SK-N-SH (cell line): ENCODE results near the gene TBC1D17. TPM values are rescaled to one million over a fixed set of nuclear protein-coding genes. Genes with fewer than 3 reads are reported as not detected.

Experiments
- CTCF ChIA-PET: fragments of 300-600, 350-600 bp; formaldehyde crosslinking; extraction: SDS; loops from one replicate; lab custom pipeline; 2021; lab: Yijun Ruan, JAX
- POLR2A ChIA-PET: fragments of 350-600 bp; sonication (Branson Sonifier 250); formaldehyde crosslinking; extraction: SDS; loops from one replicate; lab custom pipeline; 2020; ENCODE audit warnings: antibody characterized with exemption, inconsistent platforms; lab: Yijun Ruan, JAX
- DNase-seq: peaks from one replicate; pipeline ENCODE4 v3.0.0; 2012
- H2AFZ ChIP-seq: fragments of 200-600 bp; sonication (generic); 2 replicates; pipeline ENCODE4 v1.8.1; 2016; ENCODE audit warnings: antibody characterized with exemption, mild to moderate bottlenecking, low read depth
- H3F3A ChIP-seq: fragments of 200-600 bp; sonication (generic); replicated peaks from 2 replicates; pipeline ENCODE3; 2016; ENCODE audit warnings: antibody characterized with exemption, mild to moderate bottlenecking; ENCODE audit not compliant: insufficient read depth
- H3K27ac ChIP-seq, 2 experiments: fragments of 200-500 bp in 1 of 2; fragments of 200-600 bp in 1 of 2; sonication (Bioruptor generic) in 1 of 2; sonication (generic), shearing (Covaris generic) in 1 of 2; 2 replicates each; pipeline versions ENCODE4 v1.5.1 to v1.6.1; 2014 to 2016; ENCODE audit warnings: low read depth in 2 of 2, inconsistent platforms in 1 of 2, low read length in 1 of 2, mild to moderate bottlenecking in 1 of 2, mixed read lengths in 1 of 2
- H3K27me3 ChIP-seq: fragments of 200-600 bp; sonication (generic), shearing (Covaris generic); 2 replicates; pipeline ENCODE4 v1.6.1; 2016; ENCODE audit warnings: mixed run types; ENCODE audit not compliant: insufficient read depth
- H3K36me3 ChIP-seq, 2 experiments: fragments of 200-500 bp in 1 of 2; fragments of 200-600 bp in 1 of 2; sonication (Bioruptor generic) in 1 of 2; sonication (generic) in 1 of 2; replicated peaks in 1 of 2; 2 replicates each; pipeline versions ENCODE3 to v1.5.1; 2014 to 2016; ENCODE audit warnings: low read length in 1 of 2, mild to moderate bottlenecking in 1 of 2; ENCODE audit not compliant: insufficient read depth in 2 of 2, control insufficient read depth in 1 of 2
- H3K4me1 ChIP-seq, 2 experiments: fragments of 200-500 bp in 1 of 2; fragments of 200-600 bp in 1 of 2; sonication (Bioruptor generic) in 1 of 2; sonication (generic), shearing (Covaris generic) in 1 of 2; 2 replicates each; pipeline versions ENCODE4 v1.5.1 to v1.6.1; 2014 to 2016; ENCODE audit warnings: low read depth in 1 of 2, low read length in 1 of 2, mixed run types in 1 of 2; ENCODE audit not compliant: insufficient read depth in 2 of 2, control insufficient read depth in 1 of 2
- H3K4me2 ChIP-seq: fragments of 200-600 bp; sonication (generic), shearing (Covaris generic); 2 replicates; pipeline ENCODE4 v1.6.1; 2017; ENCODE audit warnings: mixed run types
- H3K4me3 ChIP-seq, 2 experiments: fragments of 200-500 bp in 1 of 2; fragments of 200-600 bp in 1 of 2; sonication (Bioruptor generic) in 1 of 2; sonication (generic), shearing (Covaris generic) in 1 of 2; 2 replicates each; pipeline versions ENCODE4 v1.5.1 to v1.8.1; 2014 to 2016; ENCODE audit warnings: low read depth in 2 of 2, inconsistent platforms in 1 of 2, low read length in 1 of 2, mild to moderate bottlenecking in 1 of 2, mixed read lengths in 1 of 2, moderate library complexity in 1 of 2
- H3K79me2 ChIP-seq: fragments of 200-600 bp; sonication (generic); 2 replicates; pipeline ENCODE4 v1.8.1; 2017; ENCODE audit warnings: mild to moderate bottlenecking; ENCODE audit not compliant: insufficient read depth
- H3K9ac ChIP-seq: fragments of 200-600 bp; sonication (generic); 2 replicates; pipeline ENCODE4 v1.6.1; 2017; ENCODE audit warnings: mixed run types
- H3K9me2 ChIP-seq: fragments of 200-600 bp; sonication (generic); 2 replicates; pipeline ENCODE4 v1.6.1; 2017; ENCODE audit warnings: mixed run types
- H3K9me3 ChIP-seq: fragments of 200-600 bp; sonication (generic); 2 replicates; pipeline ENCODE4 v1.6.1; 2017; ENCODE audit warnings: mixed run types, mild to moderate bottlenecking, moderate library complexity
- H4K20me1 ChIP-seq: fragments of 200-600 bp; sonication (generic); 2 replicates; pipeline ENCODE4 v1.6.1; 2017; ENCODE audit warnings: mild to moderate bottlenecking, mixed run types; ENCODE audit not compliant: insufficient read depth
- JUND ChIP-seq: IDR thresholded peaks from 2 replicates; pipeline ENCODE4 v1.4.0; 2012
- MEF2A ChIP-seq: IDR thresholded peaks from 2 replicates; pipeline ENCODE4 v1.4.0; 2012; ENCODE audit warnings: low read depth, borderline replicate concordance
- NRF1 ChIP-seq: IDR thresholded peaks from 2 replicates; pipeline ENCODE4 v1.6.1; 2012; ENCODE audit warnings: low read depth, mild to moderate bottlenecking, low read length
- RFX5 ChIP-seq: IDR thresholded peaks from 2 replicates; pipeline ENCODE4 v1.6.1; 2012; ENCODE audit warnings: mild to moderate bottlenecking, improper control_type of control experiment, low read length
- SIN3A ChIP-seq: IDR thresholded peaks from 2 replicates; pipeline ENCODE4 v1.6.1; 2012; ENCODE audit warnings: low read depth, mild to moderate bottlenecking, low read length, moderate library complexity, borderline replicate concordance
- SMC3 ChIP-seq: IDR thresholded peaks from 2 replicates; pipeline ENCODE4 v1.6.1; 2012; ENCODE audit warnings: low read depth, low read length, improper control_type of control experiment
- USF2 ChIP-seq: fragments of 150-350 bp; IDR thresholded peaks from 2 replicates; pipeline ENCODE4 v1.6.1; 2017; ENCODE audit warnings: antibody characterized with exemption, low read length, low read depth, borderline replicate concordance
- WGBS: methylation state at CpG from one replicate; pipeline ENCODE4 v1.1.6; 2017; ENCODE audit warnings: low lambda C conversion rate; 5-methylcytosine and 5-hydroxymethylcytosine counted together
- polyA plus RNA-seq, 3 experiments: library from polyadenylated mRNA; depleted of rRNA; stranded (reverse); fragments of >200 nt; gene quantifications; 2 replicates each; pipeline ENCODE4 v1.2.3, GENCODE V29; 2012
- TF ChIP-seq, protein P1 (sequence below): IDR thresholded peaks from 2 replicates; pipeline ENCODE4 v1.4.0; 2012; ENCODE audit warnings: low read depth, borderline replicate concordance

TBC1D17 gene
- polyA plus RNA-seq, 1 of the 3 experiments (the other 2 are of a cell fraction): 28.3 TPM

DNA sequence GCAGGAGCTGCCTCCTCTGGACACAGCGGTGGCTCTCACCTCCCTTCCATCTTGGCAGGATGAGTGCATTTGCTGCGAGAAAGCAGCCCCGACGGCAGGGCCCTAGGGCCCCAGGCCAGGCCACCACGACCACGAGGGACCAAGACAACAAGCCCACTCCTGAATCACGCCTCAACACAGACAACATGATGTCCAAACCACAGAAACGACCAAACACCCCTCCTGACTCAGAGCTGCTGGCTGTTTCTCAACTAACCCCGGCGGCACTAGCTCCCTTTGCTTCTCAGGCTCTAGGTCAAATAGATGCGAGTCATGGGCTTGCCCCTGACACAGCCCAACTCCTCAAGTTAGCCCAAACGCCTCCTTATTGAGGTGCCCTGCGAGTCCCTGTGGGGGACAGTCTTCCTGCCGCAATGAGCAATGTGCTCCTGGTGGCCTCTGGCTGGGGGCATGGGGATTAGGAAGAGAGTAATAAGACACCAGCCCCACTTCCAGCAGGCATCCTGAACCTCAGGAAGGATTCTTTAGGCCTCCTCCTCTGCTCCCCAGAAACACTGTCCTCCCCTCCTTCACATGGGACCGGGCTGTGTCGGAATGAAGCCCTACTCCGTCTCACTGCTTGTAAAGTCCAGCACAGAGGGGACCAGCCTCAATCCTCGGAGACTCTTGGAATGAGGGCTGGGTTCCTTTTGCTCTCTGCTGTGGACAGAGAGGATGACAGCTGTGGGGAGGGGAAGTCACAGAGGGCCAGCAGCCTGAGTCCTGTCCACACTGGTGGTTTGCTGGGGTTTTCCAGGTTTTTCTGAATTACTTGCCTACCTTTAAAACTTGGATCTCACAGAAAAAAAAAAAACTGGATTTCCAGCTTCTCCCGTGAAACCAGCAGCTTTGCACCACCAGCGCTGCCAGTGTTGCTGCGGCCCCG lies 44.6 kb downstream of the TBC1D17 start:
- Histone ChIP-seq H3K27ac (no peak overlapping the region), H3K27me3 (no peaks in the 10 kb centered on the region), H3F3A (peaks cover 4% of the 10 kb centered on the region), H3K9me3 (no peaks in the 10 kb centered on the region), H3K4me2 (no peak overlapping the region), H4K20me1 (peaks cover 55% of the 10 kb centered on the region; the same call in 1 of the 2 replicates), H2AFZ (no peak overlapping the region), H3K4me1 (peaks cover 0 to 1% of the 10 kb centered on the region in 2 experiments; a peak in 2 of 4 replicates), H3K4me3 (no peak overlapping the region), H3K9ac (no peak overlapping the region), H3K9me2 (no peaks in the 10 kb centered on the region), H3K36me3 (peaks cover 20 to 29% of the 10 kb centered on the region in 2 experiments), H3K79me2 (peaks cover 98% of the 10 kb centered on the region)
- CTCF ChIA-PET: interaction anchor here (1.2 kb wide), 1 partner anchor 11 kb away, joined by 3 read pairs; no protein-coding TSS in a partner anchor
- TF ChIP-seq, protein P1, sequence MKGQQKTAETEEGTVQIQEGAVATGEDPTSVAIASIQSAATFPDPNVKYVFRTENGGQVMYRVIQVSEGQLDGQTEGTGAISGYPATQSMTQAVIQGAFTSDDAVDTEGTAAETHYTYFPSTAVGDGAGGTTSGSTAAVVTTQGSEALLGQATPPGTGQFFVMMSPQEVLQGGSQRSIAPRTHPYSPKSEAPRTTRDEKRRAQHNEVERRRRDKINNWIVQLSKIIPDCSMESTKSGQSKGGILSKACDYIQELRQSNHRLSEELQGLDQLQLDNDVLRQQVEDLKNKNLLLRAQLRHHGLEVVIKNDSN: no peak
- POLR2A ChIA-PET: no interaction called here
- 92% methylated on average over 12 of the region's 22 CpGs for WGBS
- DNase-seq: no peak

GRCh38 chr19:49923055-49924003 lies 45.8 kb downstream of the TBC1D17 start:
- Histone ChIP-seq H3K27me3 (no peaks in the 10 kb centered on the region), H3K9me2 (no peaks in the 10 kb centered on the region), H2AFZ (no peak overlapping the region), H3F3A (peaks cover 4% of the 10 kb centered on the region), H3K9ac (no peak overlapping the region), H3K36me3 (peaks cover 26 to 28% of the 10 kb centered on the region in 2 experiments), H3K9me3 (no peaks in the 10 kb centered on the region), H3K4me3 (no peak overlapping the region), H4K20me1 (peaks cover 59% of the 10 kb centered on the region; the same call in 1 of the 2 replicates), H3K27ac (no peak overlapping the region), H3K4me2 (no peak overlapping the region), H3K4me1 (peaks cover 7 to 8% of the 10 kb centered on the region in 2 experiments; a peak in 2 of 4 replicates), H3K79me2 (peaks cover 98% of the 10 kb centered on the region)
- CTCF ChIA-PET: no interaction called here
- TF ChIP-seq NRF1: no peak
- TF ChIP-seq MEF2A: no peak
- no peak for TF ChIP-seq JUND
- TF ChIP-seq SIN3A: no peak
- no peak for TF ChIP-seq USF2
- no peak for TF ChIP-seq RFX5
- no peak for TF ChIP-seq SMC3
- WGBS: 94% methylated on average over 28 of the region's 31 CpGs
- DNase-seq: no peak
- POLR2A ChIA-PET: no interaction called here
